ENCODE data around the gene TTC3. TPM values are rescaled to one million over a fixed set of nuclear protein-coding genes. Genes with fewer than 3 reads are reported as not detected.

Gene TTC3
- total and polyA plus RNA-seq, 2 of the 13 experiments (the other 11 are each of a cell fraction or from before 2014, with no cell fraction given), result 55.7 to 108 TPM

DNA sequence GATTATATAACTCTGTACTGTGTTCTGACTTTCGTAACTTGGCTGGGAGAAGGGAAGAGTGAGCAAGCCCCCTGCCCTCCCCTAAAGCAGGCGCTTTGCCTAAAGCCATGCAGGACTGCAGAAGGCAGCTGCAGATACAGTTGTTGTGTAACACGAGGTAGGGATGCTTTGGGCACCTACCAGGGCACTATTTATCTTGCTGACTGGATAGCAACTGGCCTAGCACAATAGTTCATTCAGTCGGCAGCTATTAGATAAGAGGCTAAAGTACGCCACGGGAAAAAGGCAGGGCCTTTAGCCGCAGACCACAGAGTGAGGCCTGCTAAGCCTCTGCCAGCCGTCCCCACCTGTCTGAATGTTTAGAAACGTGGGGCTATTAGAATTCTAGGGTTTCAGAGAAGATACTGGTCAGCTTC is 80.9 kb downstream of the TTC3 start (continued):
- TF ChIP-seq, protein P1, sequence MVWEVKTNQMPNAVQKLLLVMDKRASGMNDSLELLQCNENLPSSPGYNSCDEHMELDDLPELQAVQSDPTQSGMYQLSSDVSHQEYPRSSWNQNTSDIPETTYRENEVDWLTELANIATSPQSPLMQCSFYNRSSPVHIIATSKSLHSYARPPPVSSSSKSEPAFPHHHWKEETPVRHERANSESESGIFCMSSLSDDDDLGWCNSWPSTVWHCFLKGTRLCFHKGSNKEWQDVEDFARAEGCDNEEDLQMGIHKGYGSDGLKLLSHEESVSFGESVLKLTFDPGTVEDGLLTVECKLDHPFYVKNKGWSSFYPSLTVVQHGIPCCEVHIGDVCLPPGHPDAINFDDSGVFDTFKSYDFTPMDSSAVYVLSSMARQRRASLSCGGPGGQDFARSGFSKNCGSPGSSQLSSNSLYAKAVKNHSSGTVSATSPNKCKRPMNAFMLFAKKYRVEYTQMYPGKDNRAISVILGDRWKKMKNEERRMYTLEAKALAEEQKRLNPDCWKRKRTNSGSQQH (CRISPR knock-in tag; IDR thresholded peaks at IDR 0.05; ENCODE audit: low read depth), result 0 out of 2 replicates have a peak, but pooled peaks have one; percentile 49
- TF ChIP-seq, protein P2, sequence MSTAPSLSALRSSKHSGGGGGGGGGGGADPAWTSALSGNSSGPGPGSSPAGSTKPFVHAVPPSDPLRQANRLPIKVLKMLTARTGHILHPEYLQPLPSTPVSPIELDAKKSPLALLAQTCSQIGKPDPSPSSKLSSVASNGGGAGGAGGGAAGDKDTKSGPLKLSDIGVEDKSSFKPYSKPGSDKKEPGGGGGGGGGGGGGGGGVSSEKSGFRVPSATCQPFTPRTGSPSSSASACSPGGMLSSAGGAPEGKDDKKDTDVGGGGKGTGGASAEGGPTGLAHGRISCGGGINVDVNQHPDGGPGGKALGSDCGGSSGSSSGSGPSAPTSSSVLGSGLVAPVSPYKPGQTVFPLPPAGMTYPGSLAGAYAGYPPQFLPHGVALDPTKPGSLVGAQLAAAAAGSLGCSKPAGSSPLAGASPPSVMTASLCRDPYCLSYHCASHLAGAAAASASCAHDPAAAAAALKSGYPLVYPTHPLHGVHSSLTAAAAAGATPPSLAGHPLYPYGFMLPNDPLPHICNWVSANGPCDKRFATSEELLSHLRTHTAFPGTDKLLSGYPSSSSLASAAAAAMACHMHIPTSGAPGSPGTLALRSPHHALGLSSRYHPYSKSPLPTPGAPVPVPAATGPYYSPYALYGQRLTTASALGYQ (CRISPR knock-in tag; IDR thresholded peaks at IDR 0.05), result peak; percentile 32; the same call in 1 of the 2 replicates
- TF ChIP-seq ZBTB7A (CRISPR knock-in tag; IDR thresholded peaks at IDR 0.05) (peak; percentile 58; the same call in 1 of the 2 replicates), ZSCAN31 (CRISPR knock-in tag; IDR thresholded peaks at IDR 0.05; ENCODE audit: low read depth) (no peak), ZNF816 (CRISPR knock-in tag; IDR thresholded peaks at IDR 0.05; ENCODE audit: borderline replicate concordance) (no peak), ZNF501 (CRISPR knock-in tag; IDR thresholded peaks at IDR 0.05) (peak; percentile 70; the same call in 1 of the 2 replicates), MIXL1 (CRISPR knock-in tag; IDR thresholded peaks at IDR 0.05) (0 out of 2 replicates have a peak, but pooled peaks have one; percentile 45), BCL6 (CRISPR knock-in tag; IDR thresholded peaks at IDR 0.05) (peak; percentile 85), PHF21A (CRISPR knock-in tag; IDR thresholded peaks at IDR 0.05) (peak; percentile 99), HMG20B (CRISPR knock-in tag; conservative IDR thresholded peaks at IDR 0.05) (peak; percentile 83), ZNF230 (CRISPR knock-in tag; IDR thresholded peaks at IDR 0.05) (no peak), ZNF672 (CRISPR knock-in tag; IDR thresholded peaks at IDR 0.05) (no peak), YEATS4 (CRISPR knock-in tag; IDR thresholded peaks at IDR 0.05; ENCODE audit: borderline replicate concordance) (peak; percentile 27; the same call in 1 of the 2 replicates), PHF20 (CRISPR knock-in tag; IDR thresholded peaks at IDR 0.05) (no peak), ZFY (CRISPR knock-in tag; IDR thresholded peaks at IDR 0.05) (peak; percentile 85)
- TF ChIP-seq, protein P3, sequence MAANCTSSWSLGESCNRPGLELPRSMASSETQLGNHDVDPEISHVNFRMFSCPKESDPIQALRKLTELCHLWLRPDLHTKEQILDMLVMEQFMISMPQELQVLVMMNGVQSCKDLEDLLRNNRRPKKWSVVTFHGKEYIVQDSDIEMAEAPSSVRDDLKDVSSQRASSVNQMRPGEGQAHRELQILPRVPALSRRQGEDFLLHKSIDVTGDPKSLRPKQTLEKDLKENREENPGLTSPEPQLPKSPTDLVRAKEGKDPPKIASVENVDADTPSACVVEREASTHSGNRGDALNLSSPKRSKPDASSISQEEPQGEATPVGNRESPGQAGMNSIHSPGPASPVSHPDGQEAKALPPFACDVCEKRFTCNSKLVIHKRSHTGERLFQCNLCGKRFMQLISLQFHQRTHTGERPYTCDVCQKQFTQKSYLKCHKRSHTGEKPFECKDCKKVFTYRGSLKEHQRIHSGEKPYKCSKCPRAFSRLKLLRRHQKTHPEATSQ (CRISPR knock-in tag; IDR thresholded peaks at IDR 0.05; ENCODE audit: borderline replicate concordance), result peak; percentile 74; the same call in 1 of the 2 replicates
- TF ChIP-seq, protein P4, sequence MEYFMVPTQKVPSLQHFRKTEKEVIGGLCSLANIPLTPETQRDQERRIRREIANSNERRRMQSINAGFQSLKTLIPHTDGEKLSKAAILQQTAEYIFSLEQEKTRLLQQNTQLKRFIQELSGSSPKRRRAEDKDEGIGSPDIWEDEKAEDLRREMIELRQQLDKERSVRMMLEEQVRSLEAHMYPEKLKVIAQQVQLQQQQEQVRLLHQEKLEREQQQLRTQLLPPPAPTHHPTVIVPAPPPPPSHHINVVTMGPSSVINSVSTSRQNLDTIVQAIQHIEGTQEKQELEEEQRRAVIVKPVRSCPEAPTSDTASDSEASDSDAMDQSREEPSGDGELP (IDR thresholded peaks at IDR 0.05; ENCODE audit: borderline replicate concordance, low read depth), result peak; percentile 46; the same call in 1 of the 2 replicates
- TF ChIP-seq, protein P5, sequence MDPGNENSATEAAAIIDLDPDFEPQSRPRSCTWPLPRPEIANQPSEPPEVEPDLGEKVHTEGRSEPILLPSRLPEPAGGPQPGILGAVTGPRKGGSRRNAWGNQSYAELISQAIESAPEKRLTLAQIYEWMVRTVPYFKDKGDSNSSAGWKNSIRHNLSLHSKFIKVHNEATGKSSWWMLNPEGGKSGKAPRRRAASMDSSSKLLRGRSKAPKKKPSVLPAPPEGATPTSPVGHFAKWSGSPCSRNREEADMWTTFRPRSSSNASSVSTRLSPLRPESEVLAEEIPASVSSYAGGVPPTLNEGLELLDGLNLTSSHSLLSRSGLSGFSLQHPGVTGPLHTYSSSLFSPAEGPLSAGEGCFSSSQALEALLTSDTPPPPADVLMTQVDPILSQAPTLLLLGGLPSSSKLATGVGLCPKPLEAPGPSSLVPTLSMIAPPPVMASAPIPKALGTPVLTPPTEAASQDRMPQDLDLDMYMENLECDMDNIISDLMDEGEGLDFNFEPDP (CRISPR knock-in tag; conservative IDR thresholded peaks at IDR 0.05), result no peak
- TF ChIP-seq, protein P6, sequence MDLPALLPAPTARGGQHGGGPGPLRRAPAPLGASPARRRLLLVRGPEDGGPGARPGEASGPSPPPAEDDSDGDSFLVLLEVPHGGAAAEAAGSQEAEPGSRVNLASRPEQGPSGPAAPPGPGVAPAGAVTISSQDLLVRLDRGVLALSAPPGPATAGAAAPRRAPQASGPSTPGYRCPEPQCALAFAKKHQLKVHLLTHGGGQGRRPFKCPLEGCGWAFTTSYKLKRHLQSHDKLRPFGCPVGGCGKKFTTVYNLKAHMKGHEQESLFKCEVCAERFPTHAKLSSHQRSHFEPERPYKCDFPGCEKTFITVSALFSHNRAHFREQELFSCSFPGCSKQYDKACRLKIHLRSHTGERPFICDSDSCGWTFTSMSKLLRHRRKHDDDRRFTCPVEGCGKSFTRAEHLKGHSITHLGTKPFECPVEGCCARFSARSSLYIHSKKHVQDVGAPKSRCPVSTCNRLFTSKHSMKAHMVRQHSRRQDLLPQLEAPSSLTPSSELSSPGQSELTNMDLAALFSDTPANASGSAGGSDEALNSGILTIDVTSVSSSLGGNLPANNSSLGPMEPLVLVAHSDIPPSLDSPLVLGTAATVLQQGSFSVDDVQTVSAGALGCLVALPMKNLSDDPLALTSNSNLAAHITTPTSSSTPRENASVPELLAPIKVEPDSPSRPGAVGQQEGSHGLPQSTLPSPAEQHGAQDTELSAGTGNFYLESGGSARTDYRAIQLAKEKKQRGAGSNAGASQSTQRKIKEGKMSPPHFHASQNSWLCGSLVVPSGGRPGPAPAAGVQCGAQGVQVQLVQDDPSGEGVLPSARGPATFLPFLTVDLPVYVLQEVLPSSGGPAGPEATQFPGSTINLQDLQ (CRISPR knock-in tag; IDR thresholded peaks at IDR 0.05), result no peak
- TF ChIP-seq, protein P7, sequence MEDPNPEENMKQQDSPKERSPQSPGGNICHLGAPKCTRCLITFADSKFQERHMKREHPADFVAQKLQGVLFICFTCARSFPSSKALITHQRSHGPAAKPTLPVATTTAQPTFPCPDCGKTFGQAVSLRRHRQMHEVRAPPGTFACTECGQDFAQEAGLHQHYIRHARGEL (CRISPR knock-in tag; IDR thresholded peaks at IDR 0.05), result no peak

Data from HepG2 (cell line).